NK-92 treated with Interleukin-12 subunit alpha and Interleukin-12 subunit beta, amount 100 ng/mL, for 24 hours (cell line): Measurements from ENCODE around the gene RBMS1.

ENCODE experiments used
- DNase-seq: peaks from one replicate; lab custom pipeline; 2025; lab: John Stamatoyannopoulos, UW

The RBMS1 gene

GRCh38 chr2:160271171-160272086 lies 222.2 kb downstream of the RBMS1 start:
- DNase-seq: no peak

- DNase-seq: no peak
These were observed 223.0 kb downstream of the RBMS1 start for GRCh38 chr2:160270571-160271113.

GRCh38 chr2:160269803-160270570 lies 223.6 kb downstream of the RBMS1 start:
- DNase-seq: no peak

GRCh38 chr2:160269365-160269764 lies 224.2 kb downstream of the RBMS1 start:
- DNase-seq: no peak

GRCh38 chr2:160268151-160268781 lies 225.3 kb downstream of the RBMS1 start:
- no peak for DNase-seq

- DNase-seq: no peak
These were observed 225.9 kb downstream of the RBMS1 start for GRCh38 chr2:160267692-160268091.

GRCh38 chr2:160267022-160267421 lies 226.6 kb downstream of the RBMS1 start:
- no peak for DNase-seq

GRCh38 chr2:160266037-160266551 lies 227.5 kb downstream of the RBMS1 start:
- no peak for DNase-seq

GRCh38 chr2:160264308-160264707 lies 229.3 kb downstream of the RBMS1 start:
- no peak for DNase-seq

GRCh38 chr2:160261732-160262131 lies 231.9 kb downstream of the RBMS1 start:
- DNase-seq: no peak

- no peak for DNase-seq
These were observed 235.2 kb downstream of the RBMS1 start for GRCh38 chr2:160258492-160258805.

GRCh38 chr2:160257743-160258491 lies 235.7 kb downstream of the RBMS1 start:
- no peak for DNase-seq

GRCh38 chr2:160257041-160257742 lies 236.4 kb downstream of the RBMS1 start:
- no peak for DNase-seq

GRCh38 chr2:160256507-160256906 lies 237.1 kb downstream of the RBMS1 start:
- no peak for DNase-seq

GRCh38 chr2:160255408-160255807 lies 238.2 kb downstream of the RBMS1 start:
- no peak for DNase-seq

- no peak for DNase-seq
These were observed 239.3 kb downstream of the RBMS1 start for GRCh38 chr2:160254189-160254762.

- no peak for DNase-seq
These were observed 240.0 kb downstream of the RBMS1 start for GRCh38 chr2:160253440-160254188.

- no peak for DNase-seq
These were observed 240.7 kb downstream of the RBMS1 start for GRCh38 chr2:160252900-160253299.

GRCh38 chr2:160252278-160252887 lies 241.2 kb downstream of the RBMS1 start:
- DNase-seq: no peak
